Stimulated activated CD4-positive, alpha-beta T cell treated with anti-CD3 and anti-CD28 coated beads, Interleukin-1b, Interleukin-23, amount 100 ng/mL, for 1 hour (primary cell): ENCODE data around the gene ANKRD13B.

ENCODE experiments used
- DNase-seq, 2 donors: peaks; one replicate each; pipeline ENCODE4 v3.0.0-alpha.2; 2020; ENCODE audit warnings: low read depth in 2 of 2

The ANKRD13B gene

GRCh38 chr17:29568331-29569244, 24.3 kb upstream of the ANKRD13B start, which contains the start of gene TP53I13:
Gene TP53I13 (plus strand): TSS chr17:29568701. CDS start chr17:29568759, 58 bp downstream.
- peak; percentile 77 to 90 for DNase-seq

GRCh38 chr17:29569245-29569950, 23.5 kb upstream of the ANKRD13B start:
- no peak for DNase-seq

GRCh38 chr17:29570521-29570920, 22.4 kb upstream of the ANKRD13B start:
- DNase-seq, result no peak

DNA sequence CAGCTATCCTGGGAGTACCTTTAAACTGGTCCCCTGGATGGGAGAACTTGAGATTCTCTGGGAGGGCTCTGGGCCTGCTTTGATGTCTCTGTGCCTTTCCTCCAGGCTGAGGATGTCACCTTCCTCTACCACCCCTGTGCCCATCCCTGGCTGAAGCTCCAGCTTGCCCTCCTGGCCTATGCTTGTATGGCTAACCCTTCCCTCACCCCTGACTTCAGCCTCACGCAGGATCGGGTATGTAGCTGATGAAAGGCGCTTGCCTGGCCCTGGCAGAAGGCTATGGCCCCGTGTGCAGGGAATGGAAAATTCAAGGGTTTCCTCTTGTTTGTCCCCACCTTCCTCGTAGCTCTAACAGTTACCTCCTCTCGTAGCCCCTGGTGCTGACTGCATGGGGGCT, 21.4 kb upstream of the ANKRD13B start:
- no peak for DNase-seq

- DNase-seq, result no peak
Measured at GRCh38 chr17:29571883-29572681, 20.9 kb upstream of the ANKRD13B start.

DNA sequence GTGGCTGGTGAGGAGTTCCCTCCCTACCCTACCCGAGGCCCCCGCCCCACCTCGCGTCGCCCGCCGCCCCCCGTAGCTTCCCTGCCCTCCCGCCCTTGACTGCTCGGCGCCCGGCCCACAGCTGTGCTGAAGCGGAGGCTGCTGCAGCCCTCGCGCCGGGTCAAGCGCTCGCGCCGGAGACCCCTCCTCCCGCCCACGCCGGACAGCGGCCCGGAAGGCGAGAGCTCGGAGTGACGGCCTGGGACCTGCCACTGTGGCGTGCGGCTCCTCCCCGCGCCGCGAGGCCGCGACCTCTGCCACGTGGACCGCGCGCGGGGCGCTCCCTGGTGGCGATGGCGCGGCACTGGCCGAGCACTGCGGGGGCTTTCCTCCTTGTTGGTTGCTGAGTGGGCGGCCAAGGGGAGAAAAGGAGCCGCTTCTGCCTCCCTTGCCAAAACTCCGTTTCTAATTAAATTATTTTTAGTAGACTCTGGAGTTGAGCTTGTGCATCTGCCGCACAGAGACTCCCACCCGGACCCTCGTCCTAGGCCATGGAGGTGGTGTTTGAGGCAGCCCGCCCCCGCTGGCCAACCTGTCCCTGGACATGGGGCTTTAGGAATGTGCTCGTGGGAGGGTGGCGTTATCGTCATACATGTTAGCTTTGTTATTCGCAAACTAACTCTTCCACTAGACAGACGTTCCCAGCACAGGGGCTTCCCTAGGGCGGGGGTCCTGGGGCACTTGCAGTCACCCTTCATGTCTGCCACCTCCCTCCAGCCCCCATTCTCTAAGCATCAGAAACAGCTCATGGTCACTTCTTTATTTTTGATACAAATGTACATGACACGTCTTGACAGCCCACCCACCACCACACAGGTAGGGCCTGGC, 20.0 kb upstream of the ANKRD13B start:
- DNase-seq, result no peak

GRCh38 chr17:29573558-29573869, 19.4 kb upstream of the ANKRD13B start:
- no peak for DNase-seq

DNA sequence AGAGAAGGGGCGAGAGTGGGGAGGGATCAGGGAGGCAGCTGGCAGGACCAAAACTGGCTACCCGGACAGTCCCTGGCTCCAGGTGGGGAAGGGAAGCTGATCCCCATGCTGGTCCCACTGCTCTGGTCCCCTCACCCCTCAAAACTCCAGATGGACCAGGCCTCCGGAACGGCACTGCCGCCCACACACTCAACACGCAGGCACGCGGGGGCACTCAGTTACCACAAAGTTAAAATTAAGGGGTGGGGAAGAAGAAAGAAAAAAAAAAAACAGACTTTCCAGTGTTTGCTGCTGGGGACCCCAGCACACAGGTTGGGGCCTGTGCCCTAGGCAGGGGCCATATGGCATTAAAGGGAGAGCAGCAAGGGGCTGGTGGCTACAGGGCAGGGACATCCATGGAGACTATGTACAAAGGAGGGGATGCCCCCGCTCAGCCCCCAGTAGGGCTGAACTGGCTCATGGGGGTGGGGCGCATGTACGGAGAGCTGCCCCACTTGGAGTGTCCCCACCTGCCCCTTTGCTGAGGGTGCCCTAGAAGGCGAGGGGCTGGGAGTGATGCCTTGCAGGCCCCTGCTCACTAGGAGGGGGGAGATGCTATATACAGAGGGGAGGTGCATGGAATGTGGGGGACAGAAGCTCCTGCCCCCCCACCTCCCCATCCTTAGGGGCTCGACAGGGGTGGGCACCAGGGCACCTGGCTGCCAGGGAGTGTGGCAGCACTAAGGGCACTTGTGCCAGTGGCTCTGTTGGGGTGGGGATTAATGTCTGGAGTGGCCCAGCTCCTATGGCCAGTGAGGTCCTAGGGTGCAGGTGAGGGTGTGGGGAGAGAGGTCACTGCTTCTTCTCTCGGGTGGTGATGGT, 18.8 kb upstream of the ANKRD13B start:
- no peak for DNase-seq

DNA sequence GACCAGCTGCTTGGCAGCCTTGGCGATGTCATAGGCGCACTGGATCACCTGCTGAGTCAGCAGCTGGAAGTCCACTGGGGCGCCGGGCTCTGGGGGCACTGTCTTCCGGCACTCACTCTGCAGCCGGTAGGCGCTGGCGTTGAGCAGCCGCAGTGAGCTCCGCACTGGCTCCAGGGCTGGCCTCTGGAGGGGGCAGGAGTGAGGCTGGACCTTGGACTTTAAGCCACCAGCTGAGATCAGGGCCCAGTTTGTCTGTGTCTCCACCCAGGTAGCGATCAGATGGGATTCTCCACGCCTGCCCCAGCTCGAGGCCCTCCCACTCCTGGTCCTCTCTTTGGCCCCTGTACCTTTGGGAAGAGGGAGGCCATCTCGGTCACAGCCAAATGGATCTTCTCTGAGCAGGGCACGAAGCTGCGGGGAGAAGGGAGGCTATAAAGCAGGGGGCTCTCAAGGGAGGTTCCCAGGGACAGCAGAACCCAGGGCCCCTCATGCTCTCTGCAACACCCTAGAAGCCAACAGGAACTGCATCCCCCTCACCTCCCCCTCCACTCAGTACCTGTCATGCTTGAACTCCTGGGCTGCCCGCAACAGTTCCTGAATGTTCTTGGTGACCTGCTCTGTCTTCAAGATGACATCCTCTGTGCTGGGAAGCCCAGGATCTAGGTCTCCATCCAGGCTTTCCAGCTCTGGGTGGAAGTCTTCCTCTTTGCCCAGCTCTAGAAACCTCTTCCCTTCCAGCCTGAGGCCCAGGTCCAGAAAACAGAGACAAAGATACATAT, 18.0 kb upstream of the ANKRD13B start:
- no peak for DNase-seq

DNA sequence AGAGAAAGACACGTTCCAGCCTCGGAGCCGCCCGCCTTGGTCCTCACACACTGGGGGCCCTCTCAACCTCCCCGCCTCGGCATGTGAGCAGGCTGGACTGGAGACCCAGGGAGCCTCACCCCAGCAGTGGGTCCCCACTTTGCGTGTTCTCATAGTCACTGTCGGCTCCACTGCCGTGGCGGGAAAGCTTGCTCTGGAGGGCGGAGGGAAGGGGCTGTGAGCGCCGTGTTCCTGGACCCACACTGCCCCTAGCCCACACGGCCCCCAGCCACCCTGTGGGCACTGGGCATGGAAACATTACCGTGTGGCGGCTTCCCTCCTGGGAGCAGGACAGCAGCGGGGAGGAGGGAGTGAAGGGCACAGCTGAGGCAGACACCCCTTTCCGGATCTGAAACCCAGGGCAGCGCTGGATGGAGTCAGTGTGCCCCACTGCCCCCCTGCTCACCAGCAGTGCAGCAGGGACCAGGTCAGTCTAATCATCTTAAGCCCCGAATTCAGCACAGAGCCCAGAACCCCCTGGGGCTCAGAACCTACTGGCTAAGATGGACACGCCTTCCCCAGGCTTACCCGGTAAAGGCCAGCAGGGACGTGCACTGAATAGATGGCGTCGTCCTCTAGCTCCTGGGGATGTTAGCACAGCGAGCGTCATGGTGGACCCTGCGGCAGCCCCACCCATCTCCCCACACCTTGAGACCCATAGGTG, 17.3 kb upstream of the ANKRD13B start:
- no peak for DNase-seq

DNA sequence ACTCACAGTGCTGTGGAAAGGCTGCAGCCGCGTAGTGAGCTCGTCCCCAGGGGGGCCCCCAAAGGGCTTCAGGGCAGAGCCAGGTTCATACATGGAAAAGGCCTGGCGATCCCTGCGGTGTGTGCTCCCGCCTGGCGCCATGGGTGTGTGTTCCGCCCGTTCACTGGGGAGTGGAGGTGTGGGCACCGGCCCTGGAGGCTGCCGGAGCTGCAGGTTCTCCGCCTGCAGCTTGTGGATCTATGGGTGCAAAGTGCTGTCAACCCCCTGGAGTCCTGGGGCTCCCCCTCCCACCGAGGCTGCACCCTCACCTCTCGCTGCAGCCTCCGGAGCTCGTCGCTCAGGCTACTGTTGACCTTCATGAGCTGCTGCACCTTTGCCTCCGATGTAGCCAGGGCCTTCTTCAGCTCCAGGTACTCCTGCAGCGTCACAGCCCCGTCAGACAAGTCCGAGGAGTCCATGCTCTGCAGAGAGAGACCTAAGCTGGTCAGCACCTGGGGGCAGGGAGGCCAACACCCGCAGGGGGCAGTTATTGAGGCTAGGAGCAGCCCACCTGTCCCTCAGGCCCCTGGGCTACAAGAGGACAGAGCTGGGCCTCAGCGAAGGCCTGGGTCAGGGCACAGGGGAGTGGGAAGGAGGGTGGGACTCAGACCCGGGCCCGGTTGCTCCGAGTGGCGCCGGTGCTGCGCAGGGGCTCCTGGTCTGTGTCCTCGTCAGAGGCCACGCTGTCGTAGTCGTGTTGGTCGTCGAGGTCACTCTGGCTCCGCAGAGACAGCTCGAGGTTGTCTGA, 16.5 kb upstream of the ANKRD13B start:
- no peak for DNase-seq

- no peak for DNase-seq
Measured at GRCh38 chr17:29577001-29577370, 15.9 kb upstream of the ANKRD13B start.

DNA sequence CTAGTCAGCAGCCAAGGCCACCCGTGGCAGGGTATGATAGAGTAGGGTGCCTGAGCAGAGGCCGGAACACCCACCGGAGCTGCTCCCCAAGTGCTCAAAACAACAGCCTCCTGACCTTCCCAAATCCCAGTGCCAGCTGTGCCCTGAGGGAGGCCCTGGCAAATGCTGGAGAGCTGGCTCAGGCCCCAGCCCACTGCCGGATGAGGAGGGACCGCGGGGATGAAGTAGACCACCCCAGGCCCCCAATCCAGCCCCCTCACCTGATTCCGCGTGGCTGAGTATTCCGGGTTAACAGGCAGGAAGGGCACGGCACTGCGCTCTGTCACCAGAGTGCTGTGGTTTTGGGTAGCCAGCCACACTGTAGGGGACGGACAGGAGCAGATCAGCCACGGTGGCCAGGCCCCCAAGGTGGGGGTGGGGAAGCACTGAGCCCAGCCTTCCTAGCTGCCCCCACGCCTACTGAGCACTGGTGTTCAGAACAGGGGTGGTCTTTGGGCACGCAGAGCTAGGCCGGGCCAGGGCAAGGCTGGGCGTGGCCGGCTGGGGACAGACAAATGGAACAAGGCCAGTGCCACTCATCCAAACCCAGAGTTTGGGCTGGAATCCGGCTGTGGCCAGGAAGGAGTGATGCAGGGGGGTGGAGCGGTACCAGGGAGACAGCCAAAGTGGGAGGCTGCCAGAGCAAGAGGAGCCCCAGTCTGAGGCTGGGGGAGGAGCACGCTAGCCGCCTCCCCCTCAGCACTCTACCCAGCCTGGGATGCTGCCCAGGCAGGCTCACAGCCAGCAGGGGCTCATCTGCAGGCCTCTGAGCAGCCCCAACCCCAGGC, 15.3 kb upstream of the ANKRD13B start:
- DNase-seq, result no peak

DNA sequence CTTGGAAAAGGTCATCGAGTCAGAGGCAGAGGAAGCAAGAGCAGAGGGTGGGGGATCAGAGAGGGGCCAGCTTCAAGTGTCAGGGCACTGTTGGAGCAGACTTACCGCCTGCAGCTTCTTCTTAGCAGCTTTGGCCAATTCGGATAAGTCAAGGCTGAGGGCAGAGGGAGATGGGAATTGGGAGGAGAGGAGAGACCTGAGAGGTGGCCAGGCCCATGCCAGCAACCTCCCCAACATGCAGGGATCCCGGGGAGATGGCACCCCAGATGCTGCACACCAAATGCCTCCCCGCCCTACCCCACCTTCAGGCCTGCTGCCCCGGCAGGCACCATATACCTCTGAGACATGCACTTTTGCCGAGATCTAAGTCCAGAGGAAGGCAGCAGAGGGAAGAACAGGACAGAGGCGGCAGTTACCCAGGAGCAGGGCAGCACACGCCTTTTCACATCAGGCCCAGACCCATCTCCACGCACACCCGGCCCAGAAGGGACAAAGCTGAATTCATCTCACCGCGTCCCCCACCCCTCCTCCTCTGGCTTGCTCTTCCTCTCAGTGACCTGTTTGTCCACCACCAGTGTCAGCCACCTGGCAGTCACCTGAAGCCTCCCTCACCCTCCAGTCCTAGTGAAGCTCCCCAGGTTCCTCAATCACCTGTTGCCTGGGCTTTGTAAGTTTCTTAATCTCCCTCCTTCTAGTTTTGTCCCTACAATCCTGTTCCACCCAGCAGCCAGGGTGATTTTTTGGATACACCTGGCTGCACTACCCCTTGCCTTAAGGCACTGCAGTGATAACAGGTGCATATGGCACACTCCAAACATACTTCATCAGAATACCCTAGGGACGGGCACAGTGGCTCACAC, 14.1 kb upstream of the ANKRD13B start:
- DNase-seq, result no peak

- DNase-seq, result peak; percentile 80 to 85
Measured at GRCh38 chr17:29579866-29580771, 12.8 kb upstream of the ANKRD13B start.
